OCI-LY7 (cell line): ENCODE data around the gene VAC14.

ENCODE experiments used
- CTCF ChIP-seq: fragments of 200-600 bp; sonication (generic); conservative IDR thresholded peaks from 2 replicates; pipeline ENCODE4 v1.5.1; 2014; ENCODE audit warnings: mild to moderate bottlenecking, antibody characterized with exemption, low read length, moderate library complexity, mixed read lengths
- EZH2phosphoT487 ChIP-seq: fragments of 200-600 bp; sonication (generic); IDR thresholded peaks from 2 replicates; pipeline ENCODE4 v1.6.1; 2018; ENCODE audit warnings: low read depth, borderline replicate concordance, mild to moderate bottlenecking, mixed run types, antibody characterized with exemption, low read length, moderate library complexity, mixed read lengths

GRCh38 chr16:70692130-70692872, 108.7 kb downstream of the VAC14 start:
- TF ChIP-seq EZH2phosphoT487 (no peak), CTCF (no peak)
